Suprapubic skin (tissue), 4 donors: Measurements from ENCODE around the gene FHIP2A. TPM values are rescaled to one million over a fixed set of nuclear protein-coding genes. Genes with fewer than 3 reads are reported as not detected.
A peak's percentile ranks its signal among the peaks of the same experiment; 100 is the strongest.
"Not testable (repeated sequence)": the region's sequence is repeated elsewhere in the genome, so short reads cannot be mapped to it uniquely, and the experiment has no call there.

ENCODE experiments used
- DNase-seq, 2 donors: peaks; one replicate each; pipeline ENCODE4 v3.0.0-alpha.2; 2019; ENCODE audit warnings: low spot score in 2 of 2
- H3K27ac ChIP-seq: fragments of 200-600 bp; sonication (generic); one replicate; pipeline ENCODE4 v1.5.1; 2019
- H3K27me3 ChIP-seq: fragments of 200-600 bp; sonication (generic); one replicate; pipeline ENCODE4 v1.5.1; 2019
- H3K36me3 ChIP-seq: fragments of 200-600 bp; sonication (generic); one replicate; pipeline ENCODE4 v1.5.1; 2019
- H3K4me1 ChIP-seq: fragments of 200-600 bp; sonication (generic); one replicate; pipeline ENCODE4 v1.5.1; 2019
- H3K4me3 ChIP-seq: fragments of 200-600 bp; sonication (generic); one replicate; pipeline ENCODE4 v1.5.1; 2019; ENCODE audit warnings: mild to moderate bottlenecking
- H3K9me3 ChIP-seq: fragments of 200-600 bp; sonication (generic); one replicate; pipeline ENCODE4 v1.5.1; 2019
- EP300 ChIP-seq: sonication (generic); formaldehyde crosslinking; IDR thresholded peaks from one replicate; pipeline ENCODE4 v1.6.1; 2017; ENCODE audit warnings: antibody characterized with exemption
- POLR2A ChIP-seq, 2 donors: fragments of 450-650 bp; IDR thresholded peaks; one replicate each; pipeline ENCODE4 v1.6.1; 2017; ENCODE audit warnings: antibody characterized with exemption in 2 of 2, mild to moderate bottlenecking in 2 of 2, moderate library complexity in 2 of 2
- POLR2AphosphoS5 ChIP-seq, 3 donors: sonication (generic); formaldehyde crosslinking; IDR thresholded peaks; one replicate each; pipeline ENCODE4 v1.6.1; 2017; ENCODE audit warnings: antibody characterized with exemption in 3 of 3
- WGBS: methylation state at CpG from one replicate; pipeline ENCODE4 v1.1.5; 2018; 5-methylcytosine and 5-hydroxymethylcytosine counted together
- total RNA-seq, 4 donors: library from RNA; depleted of rRNA; stranded (reverse); fragments of >200 nt; gene quantifications; one replicate each; pipeline ENCODE4 v1.1.0, GENCODE V29; 2016
- TF ChIP-seq, protein P1 (sequence below), 2 donors: fragments of 200-600 bp in 1 of 2; fragments of 450-650 bp in 1 of 2; sonication (generic) in 1 of 2; IDR thresholded peaks; one replicate each; pipeline ENCODE4 v1.5.1; 2016 to 2019; ENCODE audit warnings: antibody characterized with exemption in 2 of 2, mild to moderate bottlenecking in 1 of 2, moderate library complexity in 1 of 2

Gene FHIP2A
- total RNA-seq, 4 donors from 2014 or later = 12.6 to 62.0 (median 17.4) TPM

DNA sequence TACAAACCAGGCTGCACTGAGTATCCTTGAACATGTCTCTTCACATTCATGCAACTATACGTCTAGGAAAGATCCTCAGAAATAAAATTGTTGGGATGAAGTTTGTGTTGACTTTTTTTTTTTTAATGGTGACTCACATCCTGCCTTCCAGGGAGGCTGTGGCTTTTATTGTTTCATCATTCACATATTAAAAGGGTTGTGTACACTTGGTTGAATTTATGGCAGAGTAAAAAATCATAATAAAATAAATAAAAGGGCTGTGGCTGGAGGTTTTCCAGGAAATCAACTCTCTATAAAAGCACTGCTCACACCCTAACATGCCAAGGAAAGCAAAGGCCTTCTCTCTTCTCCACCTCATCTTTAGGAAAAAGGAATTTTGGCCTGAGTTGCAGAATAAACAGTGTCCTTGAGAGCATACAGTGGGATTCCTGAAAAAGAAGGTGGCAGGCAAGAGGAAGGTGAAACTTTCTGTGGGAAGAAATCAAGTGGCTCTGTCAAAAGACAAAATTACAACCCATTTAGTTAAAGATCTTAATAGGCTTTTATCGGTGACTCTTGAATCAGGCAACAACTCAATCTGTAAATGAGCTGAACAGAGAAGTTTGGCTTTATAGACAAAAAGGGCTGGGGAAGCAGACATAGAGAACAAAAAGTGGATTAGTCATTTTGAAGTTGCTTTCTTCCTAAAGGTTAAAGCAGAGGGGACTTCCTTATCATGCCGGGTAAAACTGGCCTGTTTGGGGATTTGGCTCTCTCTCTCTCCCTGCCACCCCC lies 41.6 kb upstream of the FHIP2A start:
- Histone ChIP-seq H3K27me3 (no peaks in the 10 kb centered on the region), H3K4me1 (no peaks in the 10 kb centered on the region), H3K9me3 (no peaks in the 10 kb centered on the region), H3K27ac (no peak overlapping the region), H3K4me3 (no peak overlapping the region), H3K36me3 (no peaks in the 10 kb centered on the region)
- TF ChIP-seq POLR2AphosphoS5 (IDR thresholded peaks at IDR 0.05) = no peak
- TF ChIP-seq, protein P1, sequence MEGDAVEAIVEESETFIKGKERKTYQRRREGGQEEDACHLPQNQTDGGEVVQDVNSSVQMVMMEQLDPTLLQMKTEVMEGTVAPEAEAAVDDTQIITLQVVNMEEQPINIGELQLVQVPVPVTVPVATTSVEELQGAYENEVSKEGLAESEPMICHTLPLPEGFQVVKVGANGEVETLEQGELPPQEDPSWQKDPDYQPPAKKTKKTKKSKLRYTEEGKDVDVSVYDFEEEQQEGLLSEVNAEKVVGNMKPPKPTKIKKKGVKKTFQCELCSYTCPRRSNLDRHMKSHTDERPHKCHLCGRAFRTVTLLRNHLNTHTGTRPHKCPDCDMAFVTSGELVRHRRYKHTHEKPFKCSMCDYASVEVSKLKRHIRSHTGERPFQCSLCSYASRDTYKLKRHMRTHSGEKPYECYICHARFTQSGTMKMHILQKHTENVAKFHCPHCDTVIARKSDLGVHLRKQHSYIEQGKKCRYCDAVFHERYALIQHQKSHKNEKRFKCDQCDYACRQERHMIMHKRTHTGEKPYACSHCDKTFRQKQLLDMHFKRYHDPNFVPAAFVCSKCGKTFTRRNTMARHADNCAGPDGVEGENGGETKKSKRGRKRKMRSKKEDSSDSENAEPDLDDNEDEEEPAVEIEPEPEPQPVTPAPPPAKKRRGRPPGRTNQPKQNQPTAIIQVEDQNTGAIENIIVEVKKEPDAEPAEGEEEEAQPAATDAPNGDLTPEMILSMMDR (IDR thresholded peaks at IDR 0.05) = no peak
- no peak for TF ChIP-seq EP300
- no peak for TF ChIP-seq POLR2A (IDR thresholded peaks at IDR 0.05)
- DNase-seq = no peak
- 58% methylated on average over 3 of the region's 3 CpGs for WGBS

- Histone ChIP-seq H3K36me3 (no peaks in the 10 kb centered on the region), H3K27me3 (no peaks in the 10 kb centered on the region), H3K9me3 (no peaks in the 10 kb centered on the region), H3K4me1 (no peaks in the 10 kb centered on the region), H3K4me3 (no peak overlapping the region), H3K27ac (no peak overlapping the region)
- no peak for DNase-seq
- TF ChIP-seq EP300 = no peak
- 85% methylated on average over 2 of the region's 2 CpGs for whole genome bisulfite sequencing
These were observed 40.9 kb upstream of the FHIP2A start for GRCh38 chr10:114780577-114781184.

DNA sequence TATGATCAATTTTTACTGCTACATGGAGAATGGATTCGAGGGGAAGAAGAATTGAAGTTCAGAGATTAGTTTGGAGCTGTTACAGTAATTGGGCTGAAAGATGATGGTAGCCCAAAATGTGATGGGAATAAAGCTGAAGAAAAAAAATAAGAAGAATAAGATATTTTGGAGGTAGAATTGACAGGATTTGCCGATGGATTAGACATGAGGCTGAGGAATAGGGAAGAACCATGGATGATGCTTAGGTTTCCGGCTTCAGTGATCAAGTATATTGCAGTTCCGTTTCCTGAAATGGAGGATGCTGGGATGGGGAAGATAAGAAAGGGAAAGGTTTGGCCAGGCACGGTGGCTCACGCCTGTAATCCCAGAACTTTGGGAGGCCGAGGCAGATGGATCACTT lies 38.9 kb upstream of the FHIP2A start:
- TF ChIP-seq EP300 (no peak), POLR2AphosphoS5 (IDR thresholded peaks at IDR 0.05) (no peak), POLR2A (IDR thresholded peaks at IDR 0.05) (no peak)
- TF ChIP-seq, protein P1 (IDR thresholded peaks at IDR 0.05) = no peak
- Histone ChIP-seq H3K27ac (no peak overlapping the region), H3K9me3 (no peaks in the 10 kb centered on the region), H3K4me1 (no peaks in the 10 kb centered on the region), H3K36me3 (no peaks in the 10 kb centered on the region), H3K27me3 (no peaks in the 10 kb centered on the region), H3K4me3 (no peak overlapping the region)
- WGBS = 91% methylated on average over 7 of the region's 7 CpGs
- DNase-seq = no peak

- no peak overlapping the region for H3K4me3 ChIP-seq
- no peaks in the 10 kb centered on the region for H3K9me3 ChIP-seq
These were observed 37.9 kb upstream of the FHIP2A start for GRCh38 chr10:114783686-114784085.

DNA sequence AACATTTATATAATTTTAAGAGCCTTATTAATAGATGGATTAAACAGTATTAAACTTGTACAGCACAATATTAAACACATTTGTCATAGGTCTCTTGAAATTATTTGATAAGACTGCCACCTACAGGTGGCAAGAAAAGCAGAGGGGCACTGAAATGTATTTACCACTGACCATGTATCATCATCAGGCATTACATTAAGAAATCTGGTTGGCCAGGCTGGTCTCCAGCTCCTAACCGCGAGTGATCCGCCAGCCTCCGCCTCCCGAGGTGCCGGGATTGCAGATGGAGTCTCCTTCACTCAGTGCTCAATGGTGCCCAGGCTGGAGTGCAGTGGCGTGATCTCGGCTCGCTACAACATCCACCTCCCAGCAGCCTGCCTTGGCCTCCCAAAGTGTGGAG lies 35.1 kb upstream of the FHIP2A start:
- H3K4me1 ChIP-seq, H3K9me3 ChIP-seq, H3K36me3 ChIP-seq, H3K27me3 ChIP-seq, H3K27ac ChIP-seq, DNase-seq, H3K4me3 ChIP-seq: not testable (repeated sequence)
- WGBS = 50% methylated on average over 4 of the region's 9 CpGs
- TF ChIP-seq, protein P1 (IDR thresholded peaks at IDR 0.05) = peak; percentile 56 to 68

More at GRCh38 chr10:114783686-114784085, 37.9 kb upstream of the FHIP2A start:
- no peaks in the 10 kb centered on the region for H3K36me3 ChIP-seq
- TF ChIP-seq EP300 (no peak), POLR2A (IDR thresholded peaks at IDR 0.05) (no peak), POLR2AphosphoS5 (IDR thresholded peaks at IDR 0.05) (no peak)
- TF ChIP-seq, protein P1 (IDR thresholded peaks at IDR 0.05) = no peak
- 76% methylated on average over 7 of the region's 7 CpGs for WGBS
- no peaks in the 10 kb centered on the region for H3K27me3 ChIP-seq
- no peak for DNase-seq
- no peak overlapping the region for H3K27ac ChIP-seq
- H3K4me1 ChIP-seq = no peaks in the 10 kb centered on the region

DNA sequence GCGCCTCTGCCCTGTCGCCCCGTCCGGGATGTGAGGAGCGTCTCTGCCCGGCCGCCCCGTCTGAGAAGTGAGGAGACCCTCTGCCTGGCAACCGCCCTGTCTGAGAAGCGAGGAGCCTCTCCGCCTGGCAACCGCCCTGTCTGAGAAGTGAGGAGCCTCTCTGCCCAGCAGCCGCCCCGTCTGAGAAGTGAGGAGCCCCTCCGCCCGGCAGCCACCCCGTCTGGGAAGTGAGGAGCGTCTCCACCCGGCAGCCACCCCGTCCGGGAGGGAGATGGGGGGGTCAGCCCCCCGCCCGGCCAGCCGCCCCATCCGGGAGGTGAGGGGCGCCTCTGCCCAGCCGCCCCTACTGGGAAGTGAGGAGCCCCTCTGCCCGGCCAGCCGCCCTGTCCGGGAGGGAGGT lies 34.4 kb upstream of the FHIP2A start:
- not testable (repeated sequence) for H3K9me3 ChIP-seq, H3K4me3 ChIP-seq, H3K27ac ChIP-seq, H3K4me1 ChIP-seq, H3K36me3 ChIP-seq, H3K27me3 ChIP-seq, DNase-seq
- no CpG with 5 or more reads among the region's 30 CpGs for WGBS
